IMR-90 (cell line): Measurements from ENCODE around the gene ONECUT1. TPM values are rescaled to one million over a fixed set of nuclear protein-coding genes. Genes with fewer than 3 reads are reported as not detected.

Experiments
- ATAC-seq: fragments of 200-7000 bp; cut with Tn5 transposase; 2 replicates; pipeline ENCODE4 v1.9.1; 2020; ENCODE audit warnings: low read depth, mild to moderate bottlenecking, moderate library complexity
- BruUV-seq: library from RNA; stranded (reverse); fragments of 400-500 nt; replicated peaks from 2 replicates; lab custom pipeline; 2021; lab: Mats Ljungman, UMichigan
- CTCF ChIA-PET: fragments of 300-600 bp; formaldehyde crosslinking; extraction: SDS; loops from one replicate; lab custom pipeline; 2021; ENCODE audit warnings: antibody characterized with exemption; lab: Yijun Ruan, JAX
- POLR2A ChIA-PET: fragments of 300-600 bp; sonication (Branson Sonifier 250); formaldehyde crosslinking; loops from one replicate; lab custom pipeline; 2022; ENCODE audit warnings: antibody characterized with exemption; ENCODE audit not compliant: unreplicated experiment; lab: Charles Lee
- DNase-seq: peaks from one replicate; pipeline ENCODE4 v3.0.0; 2013
- H2AFZ ChIP-seq: replicated peaks from 2 replicates; pipeline ENCODE3; 2013; ENCODE audit warnings: low read length, mild to moderate bottlenecking; ENCODE audit not compliant: poor library complexity
- H2AK5ac ChIP-seq: 2 replicates; pipeline ENCODE4 v1.6.1; 2013; ENCODE audit warnings: low read depth, low read length, inconsistent platforms
- H2AK9ac ChIP-seq: replicated peaks from 2 replicates; pipeline ENCODE3; 2013; ENCODE audit warnings: mild to moderate bottlenecking, low read depth, low read length, moderate library complexity; ENCODE audit not compliant: poor library complexity
- H2BK120ac ChIP-seq: 2 replicates; pipeline ENCODE4 v1.6.1; 2013; ENCODE audit warnings: low read depth, low read length, inconsistent platforms
- H2BK15ac ChIP-seq: 3 replicates; pipeline ENCODE4 v1.6.1; 2013; ENCODE audit warnings: low read depth, low read length, inconsistent platforms
- H2BK20ac ChIP-seq: 2 replicates; pipeline ENCODE4 v1.6.1; 2013; ENCODE audit warnings: low read depth, mild to moderate bottlenecking, inconsistent platforms, low read length, moderate library complexity
- H2BK5ac ChIP-seq: 2 replicates; pipeline ENCODE4 v1.6.1; 2013; ENCODE audit warnings: mild to moderate bottlenecking, low read depth, low read length, inconsistent platforms; ENCODE audit not compliant: poor library complexity, severe bottlenecking
- H3K14ac ChIP-seq: replicated peaks from 2 replicates; pipeline ENCODE4 v1.6.1; 2013; ENCODE audit warnings: low read depth, low read length, inconsistent platforms
- H3K18ac ChIP-seq: 2 replicates; pipeline ENCODE4 v1.6.1; 2013; ENCODE audit warnings: low read depth, low read length, control low read depth
- H3K23ac ChIP-seq: 2 replicates; pipeline ENCODE4 v1.6.1; 2013; ENCODE audit warnings: low read depth, low read length, inconsistent platforms
- H3K27ac ChIP-seq: 2 replicates; pipeline ENCODE4 v1.5.1; 2013; ENCODE audit warnings: mild to moderate bottlenecking, control low read depth, low read length; ENCODE audit not compliant: insufficient read depth
- H3K27me3 ChIP-seq: 2 replicates; pipeline ENCODE4 v1.6.1; 2013; ENCODE audit warnings: low read length; ENCODE audit not compliant: control insufficient read depth, insufficient read depth
- H3K36me3 ChIP-seq: 2 replicates; pipeline ENCODE4 v1.6.1; 2013; ENCODE audit warnings: low read length, mixed read lengths; ENCODE audit not compliant: control insufficient read depth, insufficient read depth
- H3K4ac ChIP-seq: 2 replicates; pipeline ENCODE4 v1.6.1; 2013; ENCODE audit warnings: low read depth, low read length, inconsistent platforms
- H3K4me1 ChIP-seq: 2 replicates; pipeline ENCODE4 v1.6.1; 2013; ENCODE audit warnings: low read length, mixed read lengths; ENCODE audit not compliant: control insufficient read depth, insufficient read depth
- H3K4me2 ChIP-seq: 2 replicates; pipeline ENCODE4 v1.6.1; 2013; ENCODE audit warnings: low read depth, mild to moderate bottlenecking, control low read depth, low read length, moderate library complexity
- H3K4me3 ChIP-seq: 2 replicates; pipeline ENCODE4 v1.5.1; 2013; ENCODE audit warnings: low read depth, mild to moderate bottlenecking, control low read depth, low read length, moderate library complexity; ENCODE audit not compliant: insufficient read depth
- H3K56ac ChIP-seq: 2 replicates; pipeline ENCODE4 v1.6.1; 2013; ENCODE audit warnings: low read length, inconsistent platforms; ENCODE audit not compliant: insufficient read depth; ENCODE audit errors: extremely low read depth
- H3K79me1 ChIP-seq, 2 experiments: 2 replicates each; pipeline ENCODE4 v1.6.1; 2013; ENCODE audit warnings: low read length in 2 of 2, inconsistent platforms in 1 of 2, low read depth in 1 of 2
- H3K9ac ChIP-seq: 2 replicates; pipeline ENCODE4 v1.6.1; 2013; ENCODE audit warnings: low read depth, low read length, control low read depth
- H3K9me1 ChIP-seq: 2 replicates; pipeline ENCODE4 v1.6.1; 2013; ENCODE audit warnings: low read length, inconsistent platforms; ENCODE audit not compliant: insufficient read depth
- H3K9me3 ChIP-seq: 2 replicates; pipeline ENCODE4 v1.6.1; 2013; ENCODE audit warnings: low read length; ENCODE audit not compliant: control insufficient read depth, insufficient read depth
- H4K20me1 ChIP-seq: 2 replicates; pipeline ENCODE4 v1.6.1; 2013; ENCODE audit warnings: low read length, inconsistent platforms; ENCODE audit not compliant: insufficient read depth
- H4K5ac ChIP-seq: 2 replicates; pipeline ENCODE4 v1.6.1; 2013; ENCODE audit warnings: mild to moderate bottlenecking, low read depth, low read length, control low read depth
- H4K8ac ChIP-seq, 2 experiments: 2 replicates each; pipeline ENCODE4 v1.6.1; 2013; ENCODE audit warnings: low read depth in 2 of 2, low read length in 2 of 2, control low read depth in 1 of 2, inconsistent platforms in 1 of 2
- H4K91ac ChIP-seq: 2 replicates; pipeline ENCODE4 v1.6.1; 2013; ENCODE audit warnings: low read depth, low read length, inconsistent platforms; ENCODE audit not compliant: insufficient read depth
- MAFK ChIP-seq: IDR thresholded peaks from 2 replicates; pipeline ENCODE4 v1.6.1; 2012; ENCODE audit warnings: low read depth, low read length, improper control_type of control experiment
- MXI1 ChIP-seq: IDR thresholded peaks from 2 replicates; pipeline ENCODE4 v1.6.1; 2012; ENCODE audit warnings: low read depth, mild to moderate bottlenecking, low read length, moderate library complexity, borderline replicate concordance
- RAD21 ChIP-seq: IDR thresholded peaks from 2 replicates; pipeline ENCODE4 v1.6.1; 2012; ENCODE audit warnings: low read length, improper control_type of control experiment
- RFX5 ChIP-seq: IDR thresholded peaks from 2 replicates; pipeline ENCODE4 v1.8.0; 2012; ENCODE audit warnings: low read depth, mild to moderate bottlenecking, low read length, moderate library complexity
- WGBS, 2 experiments: methylation state at CpG; one replicate each; pipeline versions ENCODE4 v1.1.5 to v1.1.7; 2013; ENCODE audit warnings: missing lambda C conversion rate in 2 of 2; ENCODE audit not compliant: insufficient read length in 1 of 2; ENCODE audit errors: extremely low coverage in 2 of 2; 5-methylcytosine and 5-hydroxymethylcytosine counted together
- dilution Hi-C: fragments of 300-500 bp; cut with HindIII; formaldehyde crosslinking; loops from one replicate; pipeline ENCODE4 v1.14.3; 2018; ENCODE audit warnings: low sequenced_read_pairs; ENCODE audit not compliant: unreplicated experiment
- in situ Hi-C: fragments of 300-500 bp; cut with MboI; formaldehyde crosslinking; loops from 3 replicates; pipeline ENCODE4 v1.14.3; 2019; ENCODE audit warnings: low sequenced_read_pairs, inconsistent platforms, mixed read lengths
- intact Hi-C: fragments of 100-400 bp; cut with micrococcal nuclease; formaldehyde crosslinking; loops from 2 replicates; pipeline ENCODE4 v1.10.0; 2022
- polyA plus RNA-seq, 3 experiments: library from polyadenylated mRNA; depleted of rRNA; stranded (reverse); fragments of >200 nt; gene quantifications; 2 replicates each; pipeline ENCODE4 v1.2.3, GENCODE V29; 2012; ENCODE audit warnings: low replicate concordance in 1 of 3
- total RNA-seq: library from RNA; depleted of rRNA; stranded (reverse); fragments of >200 nt; gene quantifications from 2 replicates; pipeline ENCODE4 v1.2.3, GENCODE V29; 2012

The ONECUT1 gene
- total and polyA plus RNA-seq, 2 of the 4 experiments (the other 2 are of a cell fraction), result not detected

- Histone ChIP-seq H3K9me1 (no peaks in the 10 kb centered on the region; the same call in 1 of the 2 replicates), H3K27ac (no peak overlapping the region), H3K4me3 (no peak overlapping the region), H4K91ac (no peak overlapping the region), H3K4me1 (peaks cover 5% of the 10 kb centered on the region; the same call in 1 of the 2 replicates), H3K18ac (no peak overlapping the region), H4K5ac (no peak overlapping the region), H3K14ac (no peak overlapping the region), H4K20me1 (no peaks in the 10 kb centered on the region; the same call in 1 of the 2 replicates), H3K4me2 (no peak overlapping the region), H3K9ac (no peak overlapping the region), H3K4ac (no peak overlapping the region), H3K9me3 (peaks cover 7% of the 10 kb centered on the region), H2AK9ac (no peak overlapping the region), H3K79me1 (no peaks in the 10 kb centered on the region), H2AK5ac (no peak overlapping the region), H3K23ac (no peak overlapping the region), H2AFZ (no peak overlapping the region), H4K8ac (no peak overlapping the region), H2BK15ac (no peak overlapping the region), H3K56ac (no peak overlapping the region), H2BK20ac (no peak overlapping the region), H3K27me3 (peaks cover 79% of the 10 kb centered on the region), H3K36me3 (no peaks in the 10 kb centered on the region), H2BK120ac (no peak overlapping the region), H2BK5ac (no peak overlapping the region)
- in situ Hi-C loops (no loop called here), dilution Hi-C loops (no loop called here), intact Hi-C loops (no loop called here)
- 1% methylated on average over 21 of the region's 64 CpGs; no CpG with 5 or more reads in 1 of the 2 experiments for WGBS, 2 experiments
- BruUV-seq, result no TSS peak
- POLR2A ChIA-PET, result no interaction called here
- DNase-seq (no peak), ATAC-seq (no peak)
- CTCF ChIA-PET, result no interaction called here
- TF ChIP-seq RAD21 (no peak), MAFK (no peak), RFX5 (no peak), MXI1 (no peak)
Observed at GRCh38 chr15:52784799-52785671, 5.1 kb downstream of the ONECUT1 start.
